GM18526 (cell line): ENCODE data around the gene PCNA.
A peak's percentile ranks its signal among the peaks of the same experiment; 100 is the strongest.

Experiments used
- POLR2A ChIP-seq: IDR thresholded peaks from 3 replicates; pipeline ENCODE4 v1.6.1; 2011; ENCODE audit not compliant: insufficient read length; ENCODE audit errors: extremely low read depth

The PCNA gene

GRCh38 chr20:5122873-5123260 lies 3.1 kb upstream of the PCNA start:
- TF ChIP-seq POLR2A, result no peak

- peak; percentile 51 for TF ChIP-seq POLR2A
These were observed 373 bp upstream of the PCNA start for GRCh38 chr20:5120185-5120476.

- no peak for TF ChIP-seq POLR2A
These were observed 669 bp downstream of the PCNA start for GRCh38 chr20:5119143-5119434.

GRCh38 chr20:5118220-5119142 lies 1.3 kb downstream of the PCNA start:
- no peak for TF ChIP-seq POLR2A

GRCh38 chr20:5116875-5117274 lies 2.9 kb downstream of the PCNA start:
- TF ChIP-seq POLR2A, result no peak

GRCh38 chr20:5114403-5114802 lies 5.4 kb downstream of the PCNA start:
- TF ChIP-seq POLR2A, result no peak

GRCh38 chr20:5113615-5113986 lies 6.2 kb downstream of the PCNA start:
- TF ChIP-seq POLR2A, result no peak

GRCh38 chr20:5109276-5109675 lies 10.5 kb downstream of the PCNA start:
- no peak for TF ChIP-seq POLR2A

- no peak for TF ChIP-seq POLR2A
These were observed 15.3 kb downstream of the PCNA start for GRCh38 chr20:5104479-5104878.

GRCh38 chr20:5100684-5101347 lies 18.9 kb downstream of the PCNA start:
- TF ChIP-seq POLR2A, result no peak

GRCh38 chr20:5096463-5096862 lies 23.3 kb downstream of the PCNA start:
- TF ChIP-seq POLR2A, result no peak

- TF ChIP-seq POLR2A, result no peak
These were observed 23.8 kb downstream of the PCNA start for GRCh38 chr20:5095931-5096330.

GRCh38 chr20:5095454-5095853 lies 24.3 kb downstream of the PCNA start:
- TF ChIP-seq POLR2A, result no peak

GRCh38 chr20:5092765-5093339 lies 26.9 kb downstream of the PCNA start:
- TF ChIP-seq POLR2A, result no peak

GRCh38 chr20:5091902-5092301 lies 27.9 kb downstream of the PCNA start:
- TF ChIP-seq POLR2A, result no peak

GRCh38 chr20:5090191-5090590 lies 29.6 kb downstream of the PCNA start:
- no peak for TF ChIP-seq POLR2A
